NCI-H460 (cell line): ENCODE data around the gene RXRA. TPM values are rescaled to one million over a fixed set of nuclear protein-coding genes. Genes with fewer than 3 reads are reported as not detected.

Experiments
- DNase-seq: peaks from one replicate; pipeline ENCODE4 v3.0.0-alpha.2; 2016; ENCODE audit warnings: low read depth; ENCODE audit errors: extremely low read depth
- total RNA-seq: library from RNA; depleted of rRNA; stranded (reverse); fragments of >200 nt; shearing (Covaris generic); gene quantifications from 2 replicates; pipeline ENCODE4 v1.2.3, GENCODE V29; 2014

The RXRA gene
- total RNA-seq, 1 experiment from 2014 or later, result 29.3 TPM

DNA sequence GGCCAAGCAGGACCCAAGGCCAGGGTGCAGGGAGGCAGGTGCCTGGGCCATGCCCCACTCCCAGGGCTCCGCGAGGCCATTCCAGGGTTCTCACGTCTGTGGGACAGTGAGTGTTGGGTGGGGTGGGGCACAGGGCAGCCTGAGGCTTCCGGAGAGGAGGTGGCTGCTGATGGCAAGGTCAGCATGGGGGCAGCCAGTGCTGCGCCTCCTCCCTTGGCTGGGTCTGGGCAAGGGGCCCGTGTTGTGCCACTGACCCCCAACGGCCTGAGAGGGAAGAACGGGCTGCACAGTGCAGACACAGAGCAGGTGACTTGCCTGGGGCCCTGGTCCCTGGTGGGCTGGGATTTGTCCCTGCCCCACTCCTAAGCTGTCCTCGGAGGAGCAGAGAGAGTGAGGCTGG is 82.1 kb downstream of the RXRA start:
- DNase-seq, result peak; percentile 65

DNA sequence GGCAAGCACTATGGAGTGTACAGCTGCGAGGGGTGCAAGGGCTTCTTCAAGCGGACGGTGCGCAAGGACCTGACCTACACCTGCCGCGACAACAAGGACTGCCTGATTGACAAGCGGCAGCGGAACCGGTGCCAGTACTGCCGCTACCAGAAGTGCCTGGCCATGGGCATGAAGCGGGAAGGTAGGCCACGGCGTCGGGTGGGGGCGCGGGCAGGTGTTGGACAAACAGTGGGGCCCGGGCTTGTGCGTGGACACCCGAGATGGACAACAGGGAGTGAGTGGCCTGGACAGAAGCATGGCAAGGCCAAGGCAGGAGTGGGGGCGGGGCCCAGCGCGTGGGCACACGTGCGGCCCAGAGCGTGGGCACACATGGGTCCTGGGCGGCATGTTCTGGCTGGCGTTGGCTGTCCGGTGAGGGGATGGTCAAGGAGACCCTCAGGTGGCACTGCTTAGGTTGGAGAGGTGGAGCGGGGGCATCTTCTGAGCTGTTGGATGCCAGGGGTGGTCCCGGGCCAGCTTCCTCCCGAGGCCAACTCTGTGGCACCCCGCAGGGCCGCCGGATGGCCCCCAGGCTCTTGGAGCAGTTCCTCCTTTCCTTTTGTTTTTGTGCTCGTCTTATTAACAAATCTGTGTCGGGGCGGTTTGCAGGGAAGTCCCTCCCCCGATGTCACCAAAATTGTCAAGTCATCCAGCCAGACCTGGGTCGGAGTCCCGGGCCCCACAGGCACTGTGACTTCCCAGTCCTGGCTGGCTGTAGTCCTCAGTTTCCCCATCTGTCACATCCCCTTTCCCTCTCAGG is 82.9 kb downstream of the RXRA start:
- peak; percentile 40 for DNase-seq

DNA sequence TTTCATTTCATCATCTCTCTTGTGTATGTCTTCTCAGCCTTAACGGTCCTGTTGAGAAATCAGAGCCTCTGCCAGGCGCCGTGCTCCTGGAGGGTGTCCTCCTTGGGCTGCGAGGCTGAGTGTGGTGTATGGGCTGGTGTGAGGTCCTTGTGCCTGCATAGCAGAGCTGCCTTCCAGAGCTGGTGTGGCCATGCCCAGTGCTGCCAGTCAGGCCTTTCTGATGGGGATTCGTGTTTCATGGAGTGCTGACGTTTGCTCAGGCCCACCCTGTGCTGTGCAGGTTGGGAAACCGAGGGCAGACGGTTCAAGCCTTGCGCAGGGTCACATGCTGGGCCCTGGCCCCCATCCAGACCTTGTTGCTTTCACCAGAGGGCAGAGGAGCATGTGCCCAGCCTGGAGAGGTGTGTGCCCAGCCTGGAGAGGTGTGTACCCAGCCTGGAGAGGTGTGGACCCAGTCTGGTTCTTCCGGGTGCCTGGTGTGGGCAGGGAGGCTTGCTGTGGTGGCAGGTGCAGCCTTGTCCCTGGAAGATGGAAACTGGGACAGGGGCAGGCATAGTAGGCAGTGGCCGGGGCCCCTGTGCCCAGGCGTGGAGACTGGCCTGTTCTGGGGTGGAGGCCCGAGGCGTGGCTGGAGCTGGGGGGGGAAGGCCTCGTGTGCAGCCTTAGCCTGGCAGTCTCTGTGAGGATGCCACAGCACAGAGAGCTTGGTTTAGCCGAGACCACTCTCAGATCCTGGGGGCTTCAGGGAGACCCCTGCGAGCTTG is 84.0 kb downstream of the RXRA start:
- DNase-seq, result no peak

DNA sequence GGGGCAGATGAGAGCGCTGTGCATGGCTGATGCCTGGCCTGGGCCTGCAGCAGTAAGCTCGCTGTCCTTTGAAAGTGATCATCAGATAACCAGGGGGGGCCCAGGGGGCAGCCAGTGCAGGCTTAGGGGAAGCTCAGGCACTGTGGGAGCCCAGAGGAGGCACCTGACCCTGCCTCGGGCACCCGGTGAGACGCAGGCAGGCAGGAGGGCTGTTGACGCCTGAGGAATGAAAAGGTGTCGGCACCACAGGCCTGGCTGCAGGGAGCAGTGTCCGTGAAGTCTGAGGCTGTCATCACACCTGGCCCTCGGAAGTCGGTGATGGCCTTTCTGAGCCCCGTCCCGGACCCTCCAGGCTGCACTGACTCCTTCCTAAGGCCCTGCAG is 84.6 kb downstream of the RXRA start:
- no peak for DNase-seq

DNA sequence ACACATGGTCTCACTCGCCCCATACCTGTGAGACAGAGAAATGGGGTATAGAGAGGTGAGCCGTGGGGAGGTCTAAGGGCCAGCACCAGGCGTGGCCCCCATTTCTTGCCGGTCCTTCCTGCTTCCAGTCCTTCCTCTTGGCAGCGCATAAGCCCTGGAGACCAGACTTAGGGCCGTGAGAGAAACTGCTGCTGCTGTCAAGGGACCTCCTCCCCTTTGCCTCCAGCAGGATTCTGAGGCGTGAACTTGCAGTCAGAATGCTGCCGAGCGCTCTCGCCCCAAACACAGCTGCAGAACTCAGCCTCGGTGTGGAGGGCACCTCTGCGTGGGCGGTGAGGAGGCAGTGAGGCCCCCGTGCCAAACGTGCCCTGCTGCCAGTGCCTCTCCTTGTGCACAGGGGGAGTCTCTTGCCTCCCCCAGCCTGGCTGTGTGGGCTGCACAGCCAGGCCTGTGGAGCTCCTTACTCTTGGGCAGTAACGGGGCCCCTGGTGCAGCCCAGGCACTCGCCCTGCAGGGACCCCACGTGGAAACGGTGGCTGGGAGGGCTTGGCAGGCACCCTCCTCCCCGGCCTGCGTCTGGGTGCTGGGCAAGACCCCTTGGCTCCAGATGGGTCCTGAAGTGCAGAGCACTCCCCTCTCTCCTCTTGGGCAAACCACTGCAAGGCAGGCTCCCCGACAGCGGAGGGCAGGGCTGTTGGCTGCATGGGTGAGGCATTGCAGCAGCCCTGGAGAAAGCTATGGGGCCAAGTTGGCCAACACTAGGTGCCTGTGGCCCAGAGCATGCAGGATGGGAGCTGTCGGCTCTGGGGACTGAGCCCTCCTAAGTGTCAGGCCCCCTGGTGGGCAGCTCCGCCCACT is 85.4 kb downstream of the RXRA start:
- DNase-seq, result no peak

DNA sequence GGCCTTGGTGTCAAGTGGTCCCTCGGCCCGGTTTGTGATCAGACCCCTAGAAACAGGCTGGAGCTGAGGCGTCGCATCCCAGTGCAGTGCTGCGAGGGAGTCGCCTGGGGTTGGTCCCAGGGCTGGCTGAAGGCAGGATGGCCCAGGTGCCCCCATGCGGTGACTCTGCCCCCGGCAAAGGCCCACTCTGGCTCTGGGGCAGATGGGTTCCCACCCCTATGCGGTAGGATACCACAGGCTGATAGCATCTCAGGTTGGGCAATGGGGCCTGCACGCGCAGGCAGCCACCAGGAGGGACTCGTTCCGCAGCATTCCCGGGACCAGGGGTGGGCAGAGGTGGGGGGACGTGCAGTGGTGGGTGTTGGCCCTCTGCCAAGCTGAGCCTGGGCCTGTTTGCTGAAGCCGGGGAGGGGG is 86.0 kb downstream of the RXRA start:
- no peak for DNase-seq

DNA sequence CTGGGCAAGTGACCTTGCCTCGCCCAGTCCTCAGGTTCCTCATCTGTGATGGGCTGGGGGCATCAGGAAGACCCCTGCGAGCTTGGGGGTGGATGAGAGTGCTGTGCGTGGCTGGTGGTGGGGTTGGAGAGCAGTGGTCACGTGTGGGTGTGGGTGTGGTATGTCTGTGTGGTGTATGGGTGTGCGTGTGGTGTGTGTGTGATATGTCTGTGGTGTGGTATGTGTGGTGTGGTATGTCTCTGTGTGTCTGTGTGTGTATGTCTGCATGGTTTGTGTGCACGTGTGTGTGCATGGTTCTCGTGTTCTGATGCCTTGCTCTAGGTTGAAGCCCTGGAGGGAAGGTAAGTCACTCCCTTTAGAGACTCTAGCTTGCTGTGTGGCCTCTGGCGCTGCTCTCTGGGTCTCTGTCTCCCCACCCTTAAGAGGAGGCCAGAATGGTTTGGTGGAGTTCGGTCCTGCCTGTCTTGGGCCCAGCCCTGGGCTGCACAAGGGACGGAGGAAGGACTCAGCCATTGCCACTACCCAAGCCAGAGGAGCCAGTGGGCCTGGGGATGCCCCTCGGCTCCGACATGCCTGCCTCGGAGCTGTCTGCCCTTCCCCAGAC is 87.0 kb downstream of the RXRA start:
- DNase-seq, result no peak

DNA sequence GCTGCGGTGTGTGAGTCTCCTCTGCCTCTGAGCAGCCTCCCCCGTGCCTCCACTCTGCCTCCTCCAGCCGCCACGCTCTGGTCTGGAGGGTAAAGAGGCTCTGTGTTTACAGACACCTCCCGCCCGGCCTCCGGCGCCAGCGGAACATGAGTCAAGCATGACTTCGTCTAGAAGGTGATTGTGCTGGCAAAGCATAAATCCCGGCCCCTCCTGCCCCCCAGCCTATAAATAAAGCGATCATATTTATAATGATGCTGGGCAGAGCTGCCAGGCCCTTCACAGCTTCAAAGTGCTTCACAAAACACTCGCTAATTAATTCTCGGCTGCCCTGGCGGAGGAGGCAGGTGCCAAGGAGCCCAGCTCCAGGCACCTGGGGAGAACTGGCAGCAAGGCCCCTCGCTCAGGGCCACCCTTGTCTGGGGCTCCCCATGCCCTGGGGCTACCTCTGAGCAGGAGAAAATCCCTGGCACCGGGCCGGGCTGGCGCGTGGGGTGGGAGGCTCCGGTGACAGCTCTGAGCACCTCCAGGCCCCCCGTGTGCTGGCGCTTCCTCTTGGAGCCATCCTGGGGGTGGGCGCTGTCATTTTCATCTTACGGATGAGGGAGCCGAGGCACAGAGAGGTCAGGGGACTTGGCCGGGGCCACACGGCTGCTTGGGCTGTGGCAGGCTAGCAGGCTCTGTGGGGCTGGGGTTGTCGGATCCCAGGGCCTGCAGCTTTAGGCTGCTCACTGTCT is 87.8 kb downstream of the RXRA start:
- peak; percentile 52 for DNase-seq

DNA sequence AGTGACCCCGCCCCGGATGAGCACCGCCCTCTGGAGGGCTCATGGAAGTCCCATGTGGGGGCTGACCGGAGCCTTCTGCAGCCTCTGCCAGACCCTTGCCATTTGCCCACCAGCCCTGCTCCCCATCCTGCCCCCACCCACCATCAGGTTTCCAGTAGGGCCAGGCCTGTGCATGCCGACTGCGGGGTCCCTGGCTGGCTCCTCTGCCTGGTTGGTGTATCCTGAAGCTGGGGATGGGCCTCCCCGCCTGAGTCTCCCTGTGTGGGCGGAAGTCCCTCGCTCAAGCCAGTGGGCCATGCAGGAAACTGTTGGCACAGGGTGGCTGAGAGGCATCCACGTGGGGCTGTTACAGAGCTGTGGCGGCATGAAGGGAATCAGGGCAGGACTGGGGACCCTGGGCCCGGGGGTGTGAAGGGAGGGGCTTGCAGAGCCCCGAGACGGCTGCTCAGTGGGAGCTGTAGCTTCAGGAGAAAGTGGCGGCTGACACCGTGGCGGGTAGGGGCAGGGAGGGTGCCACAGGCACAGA is 88.7 kb downstream of the RXRA start:
- DNase-seq, result no peak

DNA sequence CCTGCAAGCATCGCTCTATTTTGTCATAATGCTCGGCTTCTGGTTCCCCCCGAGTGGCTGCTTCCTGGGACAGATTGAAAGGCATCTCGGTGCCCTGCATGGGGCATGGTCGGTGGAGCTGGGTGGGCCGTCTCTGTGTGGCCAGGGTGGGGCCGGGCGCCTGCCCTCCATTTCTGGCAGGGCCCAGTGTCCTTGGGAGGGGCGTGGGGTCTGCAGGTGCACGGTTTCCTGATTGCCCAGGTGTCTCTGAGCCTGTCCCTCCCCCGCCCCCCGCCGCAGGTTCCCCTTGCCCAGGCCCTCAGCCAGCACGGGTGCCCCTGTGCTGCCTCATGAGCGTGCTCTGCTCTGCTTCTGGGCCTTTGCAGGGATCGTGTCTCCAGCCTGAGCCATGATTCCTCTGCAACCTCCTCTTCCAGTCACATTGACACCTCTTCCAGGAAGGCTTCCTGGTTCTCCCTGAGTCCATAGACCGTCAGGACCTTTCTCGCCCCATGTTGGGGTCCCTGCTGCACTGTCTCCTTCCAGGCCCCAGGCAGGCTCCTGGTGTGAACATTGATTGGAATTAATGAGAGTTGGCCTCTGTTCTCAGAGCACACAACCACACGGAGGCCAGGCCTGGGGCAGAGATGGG is 90.2 kb downstream of the RXRA start:
- no peak for DNase-seq

DNA sequence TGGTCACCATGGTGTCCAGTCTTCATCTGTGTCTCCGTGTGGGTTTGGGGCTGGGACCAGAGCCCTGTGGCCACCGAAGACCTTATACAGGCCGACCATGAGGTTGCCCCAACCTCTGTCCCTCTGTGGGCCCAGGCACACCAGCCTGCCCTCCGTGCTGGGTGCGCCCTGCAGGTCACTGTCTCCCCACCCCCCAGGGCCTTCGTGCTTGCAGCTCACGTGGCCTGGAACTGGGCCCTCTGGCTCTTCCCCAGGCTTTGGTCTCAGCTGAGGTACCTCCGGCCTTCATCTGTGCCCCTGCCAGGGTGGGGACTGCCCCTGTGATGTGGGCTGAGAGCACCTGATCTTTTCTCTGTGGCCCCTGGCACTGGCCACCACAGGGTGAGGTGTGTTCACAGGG is 92.1 kb downstream of the RXRA start:
- no peak for DNase-seq

DNA sequence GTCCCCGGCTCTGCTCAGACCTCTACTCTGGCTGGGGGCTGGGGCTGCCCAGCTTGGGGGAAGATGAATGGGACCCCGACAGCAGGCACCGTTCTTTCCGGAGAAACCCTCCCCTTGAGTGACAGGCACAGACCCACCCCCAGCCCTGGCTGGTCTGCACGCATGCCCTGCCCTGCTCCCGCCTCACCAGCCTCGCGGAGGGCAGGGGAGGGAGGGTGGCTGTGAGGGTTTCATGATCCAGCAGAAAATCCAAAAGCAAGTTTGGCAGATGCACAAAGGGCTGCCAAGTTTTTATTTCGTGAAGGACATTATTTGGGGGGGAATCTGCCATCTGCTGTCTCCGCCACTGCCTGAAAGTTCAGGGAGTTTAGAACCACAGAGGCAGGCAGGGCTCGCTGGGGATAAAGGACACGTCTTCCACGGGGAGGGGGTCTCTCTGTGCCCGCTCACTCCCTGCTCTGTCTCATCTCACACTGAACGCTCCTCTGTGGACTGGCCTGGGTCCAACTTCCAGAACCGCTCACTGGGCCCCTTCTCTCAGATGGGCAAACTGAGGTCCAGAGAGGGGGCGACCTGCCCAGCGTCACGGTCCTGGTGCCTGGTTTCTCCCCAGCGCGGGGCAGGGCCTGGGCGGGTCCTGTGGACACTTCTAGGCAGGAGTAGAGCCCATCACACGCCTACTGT is 92.9 kb downstream of the RXRA start:
- DNase-seq, result no peak

DNA sequence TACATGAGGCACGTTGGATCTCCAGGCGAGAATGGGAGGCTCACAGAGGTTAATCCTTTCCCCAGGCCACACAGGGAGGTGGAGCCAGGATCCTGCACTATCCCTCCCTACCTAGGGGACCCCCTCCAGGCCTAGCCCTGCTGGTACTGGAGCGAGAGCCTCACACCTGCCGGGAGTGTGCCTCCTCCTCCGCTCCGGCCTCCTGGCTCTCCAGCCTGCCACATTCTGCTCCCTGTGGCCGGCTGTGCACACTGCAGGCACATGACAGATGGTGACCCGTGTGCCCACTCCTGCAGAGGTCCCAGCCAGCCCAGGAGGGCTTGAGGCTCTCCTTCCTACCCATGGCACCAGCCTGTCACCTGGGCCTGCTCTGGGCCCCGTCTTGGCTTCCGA is 93.4 kb downstream of the RXRA start:
- DNase-seq, result no peak

DNA sequence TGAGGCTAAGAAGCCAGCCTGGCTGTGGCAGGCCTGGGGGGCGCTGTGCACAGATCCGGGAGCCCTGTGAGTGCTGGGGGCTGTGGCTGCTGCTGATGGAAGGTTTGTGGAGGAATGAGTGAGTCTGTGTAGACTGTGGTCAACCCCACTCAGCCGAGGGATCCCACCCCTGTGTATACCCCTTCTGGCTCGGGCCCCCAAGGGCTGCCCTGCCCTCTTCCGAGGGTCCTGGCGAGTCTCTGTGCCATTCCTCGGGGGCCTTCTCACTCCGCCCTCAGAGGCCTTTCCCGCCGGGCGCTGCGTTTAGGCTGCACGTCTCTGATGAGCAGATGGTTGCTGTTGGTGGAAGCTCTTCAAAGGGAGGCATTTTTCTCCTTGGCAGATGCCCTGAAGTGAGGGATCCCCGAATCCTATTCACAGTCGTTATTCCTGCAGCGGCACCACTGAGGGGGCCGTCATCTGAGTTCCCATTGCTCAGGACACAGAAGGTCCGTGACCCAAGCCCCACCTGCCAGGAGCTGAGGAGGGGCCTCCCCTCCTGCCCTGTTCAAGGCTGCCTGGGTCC is 94.1 kb downstream of the RXRA start:
- DNase-seq, result no peak

DNA sequence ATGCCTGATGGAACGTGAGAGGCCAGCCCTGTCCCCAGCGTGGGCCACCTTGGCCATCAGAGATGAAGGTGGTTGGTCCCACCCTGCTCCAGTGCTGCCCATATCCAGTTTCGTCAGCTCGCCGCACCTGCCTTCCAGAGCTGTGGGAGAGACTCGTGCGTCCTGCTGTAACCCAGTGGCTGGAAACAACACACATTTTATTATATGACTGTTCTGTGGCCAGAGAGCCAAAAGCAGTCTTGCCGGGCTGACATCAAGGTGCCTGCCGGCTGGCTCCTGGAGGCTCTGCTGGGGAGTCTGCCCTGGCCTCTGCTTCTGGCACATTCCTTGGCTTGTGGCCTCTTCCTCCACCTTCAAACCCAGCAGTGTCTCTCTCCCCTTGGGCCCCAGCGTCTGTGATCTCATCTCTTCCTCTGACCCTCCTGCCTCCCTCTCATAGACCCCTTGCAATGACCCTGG is 94.7 kb downstream of the RXRA start:
- DNase-seq, result no peak

DNA sequence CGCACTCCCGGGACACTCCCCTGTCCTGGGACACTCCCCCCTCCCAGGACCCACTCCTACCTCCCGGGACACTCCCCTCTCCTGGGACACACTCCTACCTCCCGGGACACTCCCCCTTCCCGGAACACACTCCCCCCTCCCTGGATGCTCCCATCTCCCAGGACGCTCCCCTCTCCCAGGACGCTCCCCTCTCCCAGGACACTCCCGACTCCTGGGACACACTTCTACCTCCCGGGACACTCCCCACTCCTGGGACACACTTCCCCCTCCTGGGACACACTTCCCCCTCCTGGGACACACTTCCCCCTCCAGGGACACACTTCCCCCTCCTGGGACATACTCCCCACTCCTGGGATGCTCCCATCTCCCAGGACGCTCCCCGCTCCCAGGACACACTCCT is 95.6 kb downstream of the RXRA start:
- no peak for DNase-seq

DNA sequence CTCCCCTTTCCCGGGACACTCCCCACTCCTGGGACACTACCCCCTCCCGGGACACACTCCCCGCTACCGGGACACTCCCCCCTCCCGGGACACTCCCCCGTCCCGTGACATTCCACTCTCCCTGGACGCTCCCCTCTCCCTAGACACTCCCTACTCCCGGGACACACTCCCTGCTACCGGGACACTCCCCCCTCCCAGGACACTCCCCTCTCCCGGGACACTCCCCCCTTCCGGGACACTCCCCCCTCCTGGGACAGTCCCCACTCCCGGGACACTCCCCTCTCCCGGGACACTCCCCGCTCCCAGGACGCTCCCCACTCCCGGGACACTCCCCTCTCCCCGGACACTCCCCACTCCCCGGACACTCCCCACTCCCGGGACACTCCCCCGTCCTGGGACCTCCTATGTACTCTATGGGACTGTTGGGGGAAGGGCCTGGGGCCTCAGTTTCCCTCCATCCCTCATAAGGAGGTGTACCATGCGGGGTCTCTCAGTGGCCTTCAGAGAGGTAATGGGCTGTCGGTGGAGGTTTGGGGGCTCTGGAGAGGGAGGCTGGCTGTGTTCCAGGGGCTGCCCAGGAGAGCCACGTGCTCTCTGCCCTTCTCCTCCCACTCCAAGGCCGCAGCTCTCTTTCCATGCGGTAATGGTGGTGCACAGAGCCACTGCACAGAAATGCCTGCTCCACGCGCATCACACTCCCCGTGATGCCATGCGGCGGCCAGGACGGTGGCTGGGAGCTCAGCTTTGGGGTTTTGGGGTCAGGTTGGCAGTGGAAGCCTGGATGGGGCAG is 96.2 kb downstream of the RXRA start:
- DNase-seq, result no peak

DNA sequence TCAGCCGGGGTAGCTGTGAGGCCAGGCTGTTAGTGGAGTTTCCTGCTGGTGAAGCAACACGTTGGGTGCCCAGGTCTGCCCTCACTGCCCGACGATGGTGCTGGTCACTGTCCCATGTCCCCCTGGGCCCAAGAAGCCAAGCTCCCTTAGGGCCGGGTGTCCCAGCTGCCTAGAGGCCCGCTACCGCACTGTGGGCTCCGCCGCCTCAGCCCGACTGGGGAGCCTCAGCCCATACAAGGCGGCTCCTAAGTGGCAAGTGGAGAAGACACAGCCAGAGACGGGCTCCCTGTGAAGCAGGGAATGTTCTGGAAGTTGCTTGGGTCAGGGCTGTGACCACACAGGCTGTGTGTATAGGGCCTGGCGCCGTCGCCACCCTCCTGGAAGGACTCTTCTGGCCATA is 96.9 kb downstream of the RXRA start:
- DNase-seq, result no peak
